ENCODE results near the gene ATP4B.

Gene ATP4B

GRCh38 chr13:113631341-113632095 is 26.5 kb downstream of the ATP4B start:
- H3K27ac ChIP-seq (ENCODE audit: low read depth, low read length, poor library complexity, severe bottlenecking), result no peak overlapping the region
- peaks cover 7% of the 10 kb centered on the region; the same call in 1 of the 2 replicates for H3K79me2 ChIP-seq (ENCODE audit: insufficient read depth, low read length)
- no peak overlapping the region for H3K4me3 ChIP-seq (ENCODE audit: low read depth, low read length, poor library complexity, severe bottlenecking)
- TF ChIP-seq CTCF (IDR thresholded peaks at IDR 0.05; ENCODE audit: low read length), result no peak
- no peak for TF ChIP-seq EZH2 (IDR thresholded peaks at IDR 0.05; ENCODE audit: borderline replicate concordance, low read length)
- H3F3A ChIP-seq (ENCODE audit: insufficient read depth, low read length), result no peaks in the 10 kb centered on the region
- no peaks in the 10 kb centered on the region for H3K9me2 ChIP-seq (ENCODE audit: low read depth, low read length)
- H4K20me1 ChIP-seq (ENCODE audit: insufficient read depth, low read length), result no peaks in the 10 kb centered on the region
- no peak overlapping the region for H3K9ac ChIP-seq (ENCODE audit: low read length)
- H2AFZ ChIP-seq (ENCODE audit: low read length), result no peak overlapping the region
- no peak overlapping the region for H3K4me2 ChIP-seq (ENCODE audit: low read length)
- H3K27me3 ChIP-seq (ENCODE audit: insufficient read depth, low read length), result no peaks in the 10 kb centered on the region
- H3K36me3 ChIP-seq (ENCODE audit: insufficient read depth, low read length), result peaks cover 98% of the 10 kb centered on the region
- no peaks in the 10 kb centered on the region for H3K9me3 ChIP-seq (ENCODE audit: low read length)
- H3K4me1 ChIP-seq (ENCODE audit: insufficient read depth, low read length, severe bottlenecking), result no peaks in the 10 kb centered on the region

GRCh38 chr13:113630804-113631203 is 27.2 kb downstream of the ATP4B start:
- no peak overlapping the region for H3K9ac ChIP-seq (ENCODE audit: low read length)
- no peaks in the 10 kb centered on the region for H3K4me1 ChIP-seq (ENCODE audit: insufficient read depth, low read length, severe bottlenecking)
- H3K36me3 ChIP-seq (ENCODE audit: insufficient read depth, low read length), result peaks cover 98% of the 10 kb centered on the region
- H2AFZ ChIP-seq (ENCODE audit: low read length), result no peak overlapping the region
- no peak overlapping the region for H3K27ac ChIP-seq (ENCODE audit: low read depth, low read length, poor library complexity, severe bottlenecking)
- H3K9me3 ChIP-seq (ENCODE audit: low read length), result no peaks in the 10 kb centered on the region
- TF ChIP-seq CTCF (IDR thresholded peaks at IDR 0.05; ENCODE audit: low read length) (no peak), EZH2 (IDR thresholded peaks at IDR 0.05; ENCODE audit: borderline replicate concordance, low read length) (no peak)
- H4K20me1 ChIP-seq (ENCODE audit: insufficient read depth, low read length), result no peaks in the 10 kb centered on the region
- no peak overlapping the region for H3K4me3 ChIP-seq (ENCODE audit: low read depth, low read length, poor library complexity, severe bottlenecking)
- H3F3A ChIP-seq (ENCODE audit: insufficient read depth, low read length), result no peaks in the 10 kb centered on the region
- H3K27me3 ChIP-seq (ENCODE audit: insufficient read depth, low read length), result no peaks in the 10 kb centered on the region
- H3K79me2 ChIP-seq (ENCODE audit: insufficient read depth, low read length), result peaks cover 12% of the 10 kb centered on the region; the same call in 1 of the 2 replicates
- H3K9me2 ChIP-seq (ENCODE audit: low read depth, low read length), result no peaks in the 10 kb centered on the region
- no peak overlapping the region for H3K4me2 ChIP-seq (ENCODE audit: low read length)

DNA sequence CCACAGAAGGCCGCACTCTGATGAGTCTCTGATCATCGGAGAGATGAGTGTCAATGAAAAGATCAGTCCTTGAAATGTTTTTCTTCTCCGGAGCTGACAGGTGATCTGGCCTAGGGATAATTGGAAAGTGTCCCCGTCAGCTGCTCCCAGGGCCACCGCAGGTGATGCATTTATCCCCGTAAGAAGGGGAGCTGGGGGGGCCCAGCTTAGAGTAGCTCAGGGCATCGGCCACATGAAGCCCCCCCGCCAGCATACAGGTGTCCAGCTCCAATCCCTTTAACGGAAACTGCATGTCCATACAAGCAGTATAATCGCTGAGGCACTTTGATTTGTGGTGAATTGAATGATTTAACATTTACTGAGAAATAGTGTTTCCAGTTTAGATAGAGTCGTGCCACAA is 27.7 kb downstream of the ATP4B start:
- no peaks in the 10 kb centered on the region for H4K20me1 ChIP-seq (ENCODE audit: insufficient read depth, low read length)
- peaks cover 98% of the 10 kb centered on the region for H3K36me3 ChIP-seq (ENCODE audit: insufficient read depth, low read length)

More for the DNA sequence above, 27.7 kb downstream of the ATP4B start:
- no peak overlapping the region for H2AFZ ChIP-seq (ENCODE audit: low read length)
- H3K27ac ChIP-seq (ENCODE audit: low read depth, low read length, poor library complexity, severe bottlenecking), result no peak overlapping the region
- no peak overlapping the region for H3K4me3 ChIP-seq (ENCODE audit: low read depth, low read length, poor library complexity, severe bottlenecking)
- no peaks in the 10 kb centered on the region for H3K9me3 ChIP-seq (ENCODE audit: low read length)
- no peaks in the 10 kb centered on the region for H3K9me2 ChIP-seq (ENCODE audit: low read depth, low read length)
- H3F3A ChIP-seq (ENCODE audit: insufficient read depth, low read length), result no peaks in the 10 kb centered on the region
- no peak overlapping the region for H3K4me2 ChIP-seq (ENCODE audit: low read length)
- TF ChIP-seq EZH2 (IDR thresholded peaks at IDR 0.05; ENCODE audit: borderline replicate concordance, low read length) (no peak), CTCF (IDR thresholded peaks at IDR 0.05; ENCODE audit: low read length) (no peak)
- no peaks in the 10 kb centered on the region for H3K4me1 ChIP-seq (ENCODE audit: insufficient read depth, low read length, severe bottlenecking)
- H3K79me2 ChIP-seq (ENCODE audit: insufficient read depth, low read length), result peaks cover 12% of the 10 kb centered on the region; the same call in 1 of the 2 replicates
- H3K27me3 ChIP-seq (ENCODE audit: insufficient read depth, low read length), result no peaks in the 10 kb centered on the region
- no peak overlapping the region for H3K9ac ChIP-seq (ENCODE audit: low read length)
